ENCODE results near the gene PSENEN. TPM values are rescaled to one million over a fixed set of nuclear protein-coding genes. Genes with fewer than 3 reads are reported as not detected.
A peak's percentile ranks its signal among the peaks of the same experiment; 100 is the strongest.

The PSENEN gene
- total and polyA plus RNA-seq, 9 of the 15 experiments (the other 6 are each of a cell fraction or from before 2014, with no cell fraction given): 34.5 to 299 (median 61.1) TPM

GRCh38 chr19:35774274-35775045 lies 29.0 kb downstream of the PSENEN start (continued):
- TF ChIP-seq ZNF133 (CRISPR knock-in tag; IDR thresholded peaks at IDR 0.05) (no peak), GTF2B (IDR thresholded peaks at IDR 0.05; ENCODE audit: extremely low read depth, insufficient read length) (no peak), HDAC8 (tag; IDR thresholded peaks at IDR 0.05) (no peak), CTBP1 (IDR thresholded peaks at IDR 0.05; ENCODE audit: borderline replicate concordance) (no peak), FOXK1 (CRISPR knock-in tag; IDR thresholded peaks at IDR 0.05; ENCODE audit: borderline replicate concordance) (no peak), E2F1 (CRISPR knock-in tag; IDR thresholded peaks at IDR 0.05) (peak; percentile 8; the same call in 1 of the 2 replicates), SAP30 (IDR thresholded peaks at IDR 0.05; ENCODE audit: borderline replicate concordance, insufficient read depth, low read depth, low read length, poor library complexity, severe bottlenecking) (peak; percentile 15), CBFA2T3 (IDR thresholded peaks at IDR 0.05) (no peak), ZNF830 (CRISPR knock-in tag; IDR thresholded peaks at IDR 0.05) (no peak), CEBPG (CRISPR knock-in tag; IDR thresholded peaks at IDR 0.05) (peak; percentile 23; the same call in 1 of the 2 replicates), CEBPG (tag; conservative IDR thresholded peaks at IDR 0.05 in 1 of 2, IDR thresholded peaks at IDR 0.05 in 1 of 2) (peak in 1 of 2 experiments; percentile 24; a peak in 1 of 4 replicates), EP300 (IDR thresholded peaks at IDR 0.05; ENCODE audit: low read length) (no peak), PRDM10 (IDR thresholded peaks at IDR 0.05; ENCODE audit: partially characterized antibody) (peak; percentile 71), EHMT2 (IDR thresholded peaks at IDR 0.05) (no peak), ZNF24 (IDR thresholded peaks at IDR 0.05) (peak; percentile 80), ZNF707 (CRISPR knock-in tag; conservative IDR thresholded peaks at IDR 0.05) (no peak), CUX1 (CRISPR knock-in tag; IDR thresholded peaks at IDR 0.05) (no peak)
